Stomach (tissue), 9 donors: ENCODE results near the gene PDCD10. TPM values are rescaled to one million over a fixed set of nuclear protein-coding genes. Genes with fewer than 3 reads are reported as not detected.
A peak's percentile ranks its signal among the peaks of the same experiment; 100 is the strongest.

Experiments
- DNase-seq, 2 donors: peaks; one replicate each; pipeline versions ENCODE4 v3.0.0 to v3.0.0-alpha.2; 2013 to 2019
- H3K27ac ChIP-seq, 5 donors: fragments of 200-600 bp in 4 of 5; sonication (generic) in 4 of 5; one replicate each; pipeline ENCODE4 v1.5.1; 2013 to 2019; ENCODE audit warnings: mild to moderate bottlenecking in 1 of 5, moderate library complexity in 1 of 5
- H3K27me3 ChIP-seq, 3 donors: fragments of 200-600 bp; sonication (generic); one replicate each; pipeline ENCODE4 v1.5.1; 2017 to 2019; ENCODE audit warnings: mixed run types in 1 of 3
- H3K36me3 ChIP-seq, 4 donors: fragments of 200-600 bp; sonication (generic); 1 replicate in 3 of 4; 2 replicates in 1 of 4; pipeline ENCODE4 v1.5.1; 2016 to 2019
- H3K4me1 ChIP-seq, 4 donors: fragments of 200-600 bp; sonication (generic); one replicate each; pipeline ENCODE4 v1.5.1; 2016 to 2019
- H3K4me3 ChIP-seq, 4 donors: fragments of 200-600 bp; sonication (generic) in 3 of 4; one replicate each; pipeline ENCODE4 v1.5.1; 2016 to 2019; ENCODE audit warnings: mild to moderate bottlenecking in 1 of 4
- H3K9me3 ChIP-seq, 4 donors: fragments of 200-600 bp; sonication (generic); one replicate each; pipeline ENCODE4 v1.5.1; 2016 to 2019
- CTCF ChIP-seq, 7 experiments: fragments of 450-650 bp in 4 of 7; fragments of 200-600 bp in 3 of 7; sonication (generic) in 3 of 7; IDR thresholded peaks; one replicate each; pipeline ENCODE4 v1.5.1; 2016 to 2019; ENCODE audit warnings: antibody characterized with exemption in 7 of 7, control low read depth in 2 of 7, mild to moderate bottlenecking in 1 of 7
- EP300 ChIP-seq: sonication (generic); formaldehyde crosslinking; IDR thresholded peaks from one replicate; pipeline ENCODE4 v1.6.1; 2017; ENCODE audit warnings: antibody characterized with exemption
- POLR2A ChIP-seq, 4 donors: fragments of 450-650 bp; IDR thresholded peaks; one replicate each; pipeline ENCODE4 v1.6.1; 2016; ENCODE audit warnings: antibody characterized with exemption in 4 of 4, control low read depth in 2 of 4, mild to moderate bottlenecking in 1 of 4, moderate library complexity in 1 of 4
- POLR2AphosphoS5 ChIP-seq, 3 donors: sonication (generic); formaldehyde crosslinking; IDR thresholded peaks; one replicate each; pipeline ENCODE4 v1.6.1; 2016; ENCODE audit warnings: antibody characterized with exemption in 3 of 3
- WGBS, 5 donors: extraction: QIAGEN DNeasy Blood & Tissue Kit in 3 of 5; methylation state at CpG; one replicate each; pipeline versions ENCODE4 v1.1.5 to v1.1.7; 2013 to 2018; 5-methylcytosine and 5-hydroxymethylcytosine counted together
- intact Hi-C: fragments of 100-400 bp; cut with DNase I; formaldehyde crosslinking; loops from one replicate; pipeline ENCODE4 v1.15.1; 2023; ENCODE audit warnings: low total_unique reads
- polyA plus RNA-seq, 3 donors: library from polyadenylated mRNA; stranded (reverse); fragments of 200-250 nt; gene quantifications; one replicate each; pipeline ENCODE4 v1.2.3, GENCODE V29; 2013
- total RNA-seq, 5 donors: library from RNA; depleted of rRNA; stranded (reverse); fragments of >200 nt; gene quantifications; one replicate each; pipeline versions ENCODE4 v1.1.0 to v1.2.3, GENCODE V29; 2014 to 2016
- donor health status: healthy with polysubstance abuse.
- donor health status: Bipolar disorder and iron deficiency.
- donor health status: healthy.

The PDCD10 gene
- total and polyA plus RNA-seq, 8 donors = 30.9 to 213 (median 55.2) TPM

GRCh38 chr3:167694121-167694520 lies 40.6 kb downstream of the PDCD10 start:
- no peaks in the 10 kb centered on the region for H3K27me3 ChIP-seq
- peaks cover 14 to 63% (median 38%) of the 10 kb centered on the region in 4 donors for H3K36me3 ChIP-seq
- intact Hi-C loops = no loop called here
- DNase-seq = no peak
- no peak overlapping the region for H3K4me3 ChIP-seq
- TF ChIP-seq POLR2A (IDR thresholded peaks at IDR 0.05) = no peak
- H3K27ac ChIP-seq = no peak overlapping the region
- H3K9me3 ChIP-seq = no peaks in the 10 kb centered on the region
- peaks cover 0 to 9% (median 2%) of the 10 kb centered on the region in 4 donors for H3K4me1 ChIP-seq
- WGBS, 5 donors = 85 to 95% (median 91%) methylated on average over 2 of the region's 2 CpGs

DNA sequence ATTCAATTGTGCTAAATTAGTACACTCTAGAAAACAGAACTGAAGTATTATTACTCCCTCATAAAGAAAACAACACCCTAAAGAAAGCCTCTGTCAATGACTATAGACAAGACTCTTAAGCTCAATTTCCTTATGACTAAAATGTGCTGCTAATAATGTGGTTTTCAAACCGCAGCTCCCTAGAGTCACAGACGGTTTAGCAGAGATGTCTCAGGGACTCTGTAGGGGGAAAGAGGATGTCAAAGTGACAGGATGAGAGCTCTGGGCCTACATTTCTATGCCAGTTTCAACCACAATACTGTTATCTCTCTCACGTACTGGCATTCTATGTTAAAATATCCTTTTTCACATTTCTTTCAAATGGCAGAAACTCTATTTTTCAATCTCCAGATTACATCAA lies 43.3 kb downstream of the PDCD10 start:
- Histone ChIP-seq H3K27ac (no peak overlapping the region), H3K9me3 (no peaks in the 10 kb centered on the region), H3K4me3 (no peak overlapping the region), H3K4me1 (peaks cover 0 to under 1% (median 0%) of the 10 kb centered on the region in 4 donors), H3K36me3 (peaks cover 14 to 76% (median 52%) of the 10 kb centered on the region in 4 donors), H3K27me3 (no peaks in the 10 kb centered on the region)
- TF ChIP-seq CTCF (IDR thresholded peaks at IDR 0.05) = no peak
- no peak for TF ChIP-seq EP300
- no peak for TF ChIP-seq POLR2AphosphoS5 (IDR thresholded peaks at IDR 0.05)
- no peak for TF ChIP-seq POLR2A (IDR thresholded peaks at IDR 0.05)
- peak in 1 of 2 donors; percentile 17 for DNase-seq
- WGBS, 5 donors = 58 to 88% (median 64%) methylated on average over 3 of the region's 3 CpGs
- intact Hi-C loops = no loop called here

DNA sequence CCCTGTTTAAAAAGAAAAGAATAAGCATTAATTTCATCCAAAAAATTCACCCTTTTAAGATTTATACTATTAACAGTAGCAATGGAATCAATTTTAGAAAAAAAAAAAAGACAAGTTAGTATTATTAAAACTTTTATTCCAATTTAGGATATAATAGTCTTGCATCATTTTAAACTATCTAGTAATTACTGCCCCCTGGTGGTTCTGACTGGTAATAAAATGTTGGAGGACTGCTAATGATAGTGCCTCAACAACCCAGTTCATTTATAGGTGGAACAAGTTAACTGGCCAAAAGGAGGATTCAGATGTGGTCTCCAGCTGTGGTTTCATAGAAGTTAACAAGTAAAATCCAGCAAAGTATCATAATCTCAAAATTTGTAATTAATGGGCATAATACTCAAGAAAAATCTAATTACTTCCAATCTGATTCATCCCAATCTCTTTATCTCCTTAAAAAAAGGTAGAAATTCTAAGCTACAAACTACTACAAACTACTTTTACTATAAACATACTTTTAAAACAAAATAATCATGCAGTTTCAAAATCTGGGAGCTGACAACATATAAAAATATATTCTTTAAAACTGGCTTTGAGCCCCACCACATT lies 50.2 kb downstream of the PDCD10 start:
- Histone ChIP-seq H3K27ac (no peak overlapping the region), H3K27me3 (no peaks in the 10 kb centered on the region), H3K4me1 (no peaks in the 10 kb centered on the region), H3K36me3 (peaks cover 0 to 71% (median 62%) of the 10 kb centered on the region in 4 donors), H3K4me3 (no peak overlapping the region), H3K9me3 (no peaks in the 10 kb centered on the region)
- intact Hi-C loops = no loop called here
- TF ChIP-seq EP300 (no peak), CTCF (IDR thresholded peaks at IDR 0.05) (peak in 5 of 7 experiments; percentile 37 to 81 (median 51))
- DNase-seq = peak in 1 of 2 donors; percentile 78

- Histone ChIP-seq H3K27me3 (no peaks in the 10 kb centered on the region), H3K9me3 (peaks cover 0 to 23% (median 16%) of the 10 kb centered on the region in 4 donors), H3K27ac (no peak overlapping the region), H3K4me3 (no peak overlapping the region), H3K36me3 (peaks cover 12 to 77% (median 66%) of the 10 kb centered on the region in 4 donors), H3K4me1 (no peaks in the 10 kb centered on the region)
- 90 to 94% (median 91%) methylated on average over 4 of the region's 4 CpGs for WGBS, 5 donors
- intact Hi-C loops = no loop called here
- no peak for DNase-seq
- TF ChIP-seq EP300 (no peak), CTCF (IDR thresholded peaks at IDR 0.05) (no peak), POLR2A (IDR thresholded peaks at IDR 0.05) (no peak), POLR2AphosphoS5 (IDR thresholded peaks at IDR 0.05) (no peak)
Measured at GRCh38 chr3:167679526-167679925, 55.2 kb downstream of the PDCD10 start.

DNA sequence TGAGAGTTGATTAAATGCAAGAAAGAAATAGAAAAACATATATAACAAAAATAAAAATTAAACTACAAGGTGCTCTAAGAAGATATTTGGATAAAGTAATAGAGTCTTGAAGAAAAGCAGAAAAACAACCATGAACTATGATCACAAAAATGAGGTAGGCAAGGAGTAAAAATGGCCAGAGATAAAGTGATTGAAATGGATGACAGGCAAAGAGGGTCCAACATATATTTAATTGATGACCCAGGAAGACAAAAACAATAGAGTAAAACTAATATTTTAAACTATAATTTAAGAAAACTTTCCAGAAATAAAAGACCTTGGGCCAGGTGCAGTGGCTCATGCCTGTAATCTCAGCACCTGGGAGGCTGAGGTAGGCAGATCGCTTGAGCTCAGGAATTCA lies 58.8 kb downstream of the PDCD10 start:
- no peak for DNase-seq
- 75 to 100% (median 98%) methylated on average over 1 of the region's 1 CpG for WGBS, 5 donors
- H3K27me3 ChIP-seq = no peaks in the 10 kb centered on the region
- peaks cover 12 to 70% (median 55%) of the 10 kb centered on the region in 4 donors for H3K36me3 ChIP-seq
- intact Hi-C loops = no loop called here
- no peak overlapping the region for H3K27ac ChIP-seq
- H3K9me3 ChIP-seq = peaks cover 0 to 28% (median 16%) of the 10 kb centered on the region in 4 donors
- H3K4me3 ChIP-seq = no peak overlapping the region
- TF ChIP-seq EP300 (no peak), POLR2A (IDR thresholded peaks at IDR 0.05) (no peak), POLR2AphosphoS5 (IDR thresholded peaks at IDR 0.05) (no peak), CTCF (IDR thresholded peaks at IDR 0.05) (no peak)
- no peaks in the 10 kb centered on the region for H3K4me1 ChIP-seq
